HG03066 (cell line): Measurements from ENCODE around the gene KLF1.
"Not testable (repeated sequence)": the region's sequence is repeated elsewhere in the genome, so short reads cannot be mapped to it uniquely, and the experiment has no call there.

Experiments
- ATAC-seq: cut with Tn5 transposase; IDR thresholded peaks from one replicate; pipeline ENCODE4 v1.9.1; 2021; ENCODE audit warnings: low read depth; ENCODE audit not compliant: unreplicated experiment

The KLF1 gene

DNA sequence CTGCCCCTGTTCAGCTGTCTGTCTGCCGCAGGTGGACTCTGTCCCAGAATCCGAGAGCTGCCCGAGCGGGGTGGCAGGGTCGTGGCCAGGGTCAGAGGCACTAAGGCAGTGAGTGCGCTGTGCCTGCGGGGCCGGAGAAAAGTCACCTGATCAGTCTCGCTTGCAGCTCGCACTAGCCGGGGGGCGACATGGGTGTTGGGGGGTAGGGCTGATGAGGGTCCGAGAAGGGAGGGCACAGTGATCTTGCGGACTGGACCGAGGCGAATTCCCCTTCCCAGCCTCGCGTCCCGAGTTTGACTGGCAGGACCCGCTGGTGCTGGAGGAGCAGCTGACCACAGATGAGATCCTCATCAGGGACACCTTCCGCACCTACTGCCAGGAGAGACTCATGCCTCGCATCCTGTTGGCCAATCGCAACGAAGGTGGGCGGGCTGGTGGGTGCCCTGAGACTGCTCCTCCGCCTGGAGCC lies 4.6 kb upstream of the KLF1 start:
- ATAC-seq = no peak

- ATAC-seq = peak; percentile 92
Measured at GRCh38 chr19:12890787-12891552, 4.0 kb upstream of the KLF1 start, which contains the start of gene GCDH. GCDH (plus strand) TSS chr19:12891160; CDS start chr19:12891305, 145 bp downstream.

DNA sequence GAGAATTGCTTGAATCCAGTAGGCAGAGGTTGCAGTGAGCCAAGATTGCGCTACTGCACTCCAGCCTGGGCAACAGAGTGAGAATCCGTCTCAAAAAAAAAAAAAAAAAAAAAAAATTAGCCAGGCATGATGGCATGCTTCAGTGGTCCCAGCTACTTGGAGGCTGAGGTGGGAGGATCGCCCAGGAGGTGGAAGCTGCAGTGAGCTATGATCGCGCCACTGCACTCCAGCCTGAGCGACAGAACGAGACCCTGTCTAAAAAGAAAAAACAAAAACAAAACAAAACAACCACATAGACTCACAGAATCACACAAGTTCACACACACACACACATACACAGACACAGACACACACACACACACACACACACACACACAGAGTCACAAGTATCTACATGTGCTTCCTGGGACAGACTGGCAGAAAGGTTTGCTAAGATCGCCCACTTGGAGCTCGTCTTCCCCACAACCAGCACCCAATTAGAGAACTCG lies 3.3 kb upstream of the KLF1 start:
- ATAC-seq = not testable (repeated sequence)

GRCh38 chr19:12888006-12888603 lies 1.1 kb upstream of the KLF1 start:
- ATAC-seq = no peak

DNA sequence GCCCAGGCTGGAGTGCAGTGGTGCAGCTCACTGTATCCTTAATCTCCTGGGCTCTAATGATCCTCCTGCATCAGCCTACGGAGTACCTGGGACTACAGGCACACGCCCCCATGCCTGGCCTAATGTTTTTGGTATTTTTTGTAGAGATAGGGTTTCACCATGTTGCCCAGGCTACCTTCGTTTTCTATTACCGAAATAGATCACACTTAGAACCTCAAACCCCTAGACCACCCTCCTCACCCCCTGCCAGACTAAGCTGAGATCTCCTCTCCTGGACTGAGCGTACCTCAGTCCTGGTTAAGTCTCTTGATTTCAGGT lies 391 bp downstream of the KLF1 start:
- no peak for ATAC-seq

- ATAC-seq = no peak
Measured at GRCh38 chr19:12885749-12886650, 1.0 kb downstream of the KLF1 start.

DNA sequence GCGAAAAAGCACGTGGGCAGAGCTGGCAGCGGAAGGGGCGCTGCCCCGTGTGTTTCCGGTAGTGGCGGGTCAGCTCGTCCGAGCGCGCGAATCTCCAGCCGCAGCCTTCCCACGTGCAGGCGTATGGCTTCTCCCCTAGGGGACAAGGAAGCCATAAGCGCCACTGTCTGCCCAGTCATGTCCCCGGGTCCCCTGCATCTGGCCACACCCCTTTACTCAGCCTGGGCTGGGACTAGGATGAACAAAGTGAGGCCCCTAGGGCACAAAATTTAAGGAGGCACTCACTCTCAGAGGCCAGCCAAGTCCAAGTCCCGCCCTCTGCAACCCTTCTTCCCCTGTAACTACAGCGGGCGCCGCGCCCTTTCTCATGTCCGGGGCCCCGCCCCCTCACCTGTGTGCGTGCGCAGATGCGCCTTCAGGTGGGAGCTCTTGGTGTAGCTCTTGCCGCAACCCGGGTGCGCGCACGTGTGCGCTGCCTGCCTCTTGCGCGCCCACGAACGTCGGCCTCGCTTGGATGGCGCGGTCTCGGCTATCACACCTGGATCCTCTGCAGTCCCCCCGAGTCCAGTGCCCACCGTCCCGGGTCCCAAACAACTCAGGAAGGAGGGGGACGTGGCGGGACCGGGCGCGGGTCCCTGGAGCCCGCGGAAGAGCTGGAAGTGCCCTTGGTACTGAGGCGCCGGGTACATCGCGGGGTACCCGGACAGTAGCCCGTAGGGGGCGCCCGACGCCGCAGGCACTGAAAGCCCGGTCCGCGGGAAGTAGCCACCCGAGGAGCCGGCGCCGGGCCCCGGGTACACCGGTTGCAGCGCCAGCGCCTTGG lies 1.9 kb downstream of the KLF1 start:
- ATAC-seq = no peak

- ATAC-seq = no peak
Measured at GRCh38 chr19:12884627-12884925, 2.4 kb downstream of the KLF1 start.

- no peak for ATAC-seq
Measured at GRCh38 chr19:12884202-12884601, 2.8 kb downstream of the KLF1 start.

- ATAC-seq = no peak
Measured at GRCh38 chr19:12882589-12882988, 4.4 kb downstream of the KLF1 start.

DNA sequence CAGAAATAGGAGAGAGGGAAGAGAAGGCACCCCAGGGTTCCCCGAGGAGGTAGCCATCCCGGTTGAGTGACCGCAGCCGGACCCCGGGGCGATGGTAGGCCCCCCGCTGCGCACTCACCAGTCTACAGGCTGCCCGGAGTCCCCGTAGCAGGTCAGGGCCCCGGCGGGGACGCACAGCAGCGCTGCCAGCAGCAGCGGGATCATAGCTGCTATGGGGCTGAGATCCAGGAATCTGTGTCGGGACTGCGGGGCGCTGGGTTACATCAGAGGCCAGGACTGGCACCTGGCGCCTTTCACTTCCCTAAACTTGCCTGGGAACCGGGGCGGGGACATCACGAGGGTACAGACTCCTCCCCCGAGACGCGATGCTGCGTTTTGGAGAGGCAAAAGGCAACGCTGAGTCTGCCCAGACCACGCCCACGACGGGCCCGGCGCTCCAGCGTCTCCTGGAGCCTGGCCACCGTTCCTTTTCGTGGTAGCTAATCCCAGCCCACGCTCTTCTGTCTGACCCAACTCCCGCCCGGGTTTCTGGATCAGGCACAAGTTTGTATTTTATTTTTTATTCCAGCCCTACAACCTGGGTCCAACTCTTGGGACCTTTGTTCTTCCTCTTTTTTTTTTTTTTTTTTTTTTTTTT lies 5.7 kb downstream of the KLF1 start, which contains the start of gene DNASE2:
TSS of gene DNASE2 (minus strand) at position 278 of the 637 bp plus-strand sequence. CDS start at position 204, 74 bp downstream.
- peak; percentile 87 for ATAC-seq

DNA sequence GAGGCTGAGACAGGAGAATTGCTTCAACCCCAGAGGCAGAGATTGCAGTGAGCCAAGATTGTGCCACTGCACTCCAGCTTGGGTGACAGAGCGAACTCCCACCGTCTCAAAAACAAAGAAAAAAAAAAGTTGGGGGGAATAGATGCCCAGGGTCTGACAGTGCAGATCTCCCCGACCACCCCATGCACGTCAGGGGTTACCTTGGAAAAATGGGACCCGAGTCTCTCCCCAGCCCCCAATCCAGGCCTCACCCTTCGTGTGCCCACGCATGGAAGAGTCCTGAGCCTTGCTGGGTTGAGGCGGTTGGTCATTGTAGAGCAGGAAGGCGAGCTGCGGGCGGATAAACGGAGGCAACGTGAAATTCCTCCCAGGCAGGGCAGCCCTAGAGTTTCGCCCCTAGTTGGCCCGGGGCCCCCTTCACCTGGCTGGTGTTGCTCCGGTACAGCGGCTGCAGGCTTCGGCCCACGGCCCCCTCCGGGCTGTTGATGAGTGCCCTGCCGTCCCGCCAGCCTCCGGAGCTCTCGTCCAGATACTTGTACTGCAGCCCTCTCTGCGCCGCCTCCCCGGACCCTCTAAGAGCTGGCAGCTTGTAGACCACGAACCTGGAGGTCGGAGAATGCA lies 6.3 kb downstream of the KLF1 start:
- ATAC-seq = peak; percentile 28

DNA sequence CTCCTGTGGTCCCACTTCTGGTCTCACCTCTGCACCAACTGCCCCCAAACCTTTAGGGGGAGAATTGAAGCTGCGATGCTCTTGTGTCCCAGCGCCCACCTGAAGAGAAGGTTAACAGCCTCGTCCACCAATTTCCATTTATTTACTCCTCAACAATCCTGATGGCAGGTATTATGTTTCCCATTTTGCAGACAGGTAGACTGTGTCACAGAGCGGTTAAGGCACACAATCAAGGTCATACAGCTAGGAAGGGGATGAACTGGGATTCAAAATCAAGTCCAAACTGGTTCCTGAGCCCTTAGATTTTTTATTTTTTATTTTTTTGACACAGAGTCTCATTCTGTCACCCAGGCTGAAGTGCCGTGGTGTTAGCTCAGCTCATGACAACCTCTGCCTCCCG lies 11.9 kb downstream of the KLF1 start:
- ATAC-seq = no peak

DNA sequence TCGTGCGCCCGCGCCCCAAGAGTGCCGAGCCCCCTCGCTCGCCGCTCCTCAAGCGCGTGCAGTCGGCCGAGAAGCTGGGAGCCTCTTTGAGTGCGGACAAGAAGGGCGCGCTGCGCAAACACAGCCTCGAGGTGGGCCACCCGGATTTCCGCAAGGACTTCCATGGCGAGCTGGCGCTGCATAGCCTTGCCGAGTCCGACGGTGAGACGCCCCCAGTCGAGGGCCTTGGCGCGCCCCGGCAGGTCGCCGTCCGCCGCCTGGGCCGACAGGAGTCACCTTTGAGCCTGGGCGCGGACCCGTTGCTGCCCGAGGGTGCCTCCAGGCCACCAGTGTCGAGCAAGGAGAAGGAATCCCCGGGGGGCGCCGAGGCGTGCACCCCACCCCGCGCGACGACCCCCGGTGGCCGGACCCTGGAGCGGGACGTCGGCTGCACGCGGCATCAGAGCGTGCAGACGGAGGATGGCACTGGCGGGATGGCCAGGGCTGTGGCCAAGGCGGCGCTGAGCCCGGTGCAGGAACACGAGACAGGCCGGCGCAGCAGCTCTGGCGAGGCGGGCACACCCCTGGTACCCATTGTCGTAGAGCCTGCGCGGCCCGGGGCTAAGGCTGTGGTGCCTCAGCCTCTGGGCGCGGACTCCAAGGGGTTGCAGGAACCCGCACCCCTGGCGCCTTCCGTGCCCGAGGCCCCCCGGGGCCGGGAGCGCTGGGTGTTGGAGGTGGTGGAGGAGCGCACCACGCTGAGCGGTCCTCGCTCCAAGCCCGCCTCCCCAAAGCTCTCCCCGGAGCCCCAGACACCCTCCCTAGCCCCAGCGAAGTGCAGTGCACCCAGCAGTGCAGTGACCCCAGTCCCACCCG lies 12.9 kb downstream of the KLF1 start:
- ATAC-seq = no peak

GRCh38 chr19:12872941-12873890 lies 13.8 kb downstream of the KLF1 start:
- no peak for ATAC-seq

DNA sequence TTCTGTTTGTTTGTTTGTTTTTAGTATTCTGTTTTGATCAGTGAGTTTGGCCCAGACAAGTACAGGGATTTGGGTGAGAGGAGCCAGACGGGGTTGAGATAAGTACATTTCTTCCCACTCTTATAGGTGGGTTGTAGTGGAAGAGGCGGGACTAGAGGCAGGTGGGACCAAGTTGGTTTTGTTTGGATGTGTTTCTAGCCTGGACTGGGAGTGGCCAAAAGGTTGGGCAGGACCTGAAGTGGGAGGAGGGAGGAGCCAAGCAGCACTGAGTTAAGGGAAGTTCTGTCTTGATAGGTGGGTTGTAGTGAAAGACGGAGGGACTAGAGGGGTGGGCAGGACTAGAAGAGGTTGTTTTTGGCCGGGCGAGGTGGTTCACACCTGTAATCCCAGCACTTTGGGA lies 14.7 kb downstream of the KLF1 start:
- ATAC-seq = no peak

- no peak for ATAC-seq
Measured at GRCh38 chr19:12871681-12872080, 15.3 kb downstream of the KLF1 start.
